ENCODE measurements around the gene SLC5A5.

The SLC5A5 gene

GRCh38 chr19:17865364-17866311 lies 6.1 kb upstream of the SLC5A5 start:
- TF ChIP-seq MAX (IDR thresholded peaks at IDR 0.05) (peak; percentile 40; the same call in 1 of the 2 replicates), TCF12 (IDR thresholded peaks at IDR 0.05; ENCODE audit: low read depth) (no peak)

- no peak for TF ChIP-seq MAX (IDR thresholded peaks at IDR 0.05)
- no peak for TF ChIP-seq CREB1 (IDR thresholded peaks at IDR 0.05; ENCODE audit: low read depth)
- no peak for TF ChIP-seq EGR1 (IDR thresholded peaks at IDR 0.05)
- no peak for TF ChIP-seq ZBTB7A (IDR thresholded peaks at IDR 0.05; ENCODE audit: low read depth)
- TF ChIP-seq CEBPB (IDR thresholded peaks at IDR 0.05) = no peak
- no peak for TF ChIP-seq YY1 (IDR thresholded peaks at IDR 0.05; ENCODE audit: low read depth)
- no peak for TF ChIP-seq TEAD4 (IDR thresholded peaks at IDR 0.05)
These were observed 5.3 kb upstream of the SLC5A5 start for GRCh38 chr19:17866312-17866963.

- no peak for TF ChIP-seq CEBPB (IDR thresholded peaks at IDR 0.05)
- 0 out of 2 replicates have a peak, but pooled peaks have one; percentile 14 for TF ChIP-seq TEAD4 (IDR thresholded peaks at IDR 0.05)
- TF ChIP-seq FOXM1 (IDR thresholded peaks at IDR 0.05; ENCODE audit: borderline replicate concordance, low read depth) = no peak
- TF ChIP-seq NFIC (IDR thresholded peaks at IDR 0.05) = 0 out of 2 replicates have a peak, but pooled peaks have one; percentile 28
- no peak for TF ChIP-seq TCF12 (IDR thresholded peaks at IDR 0.05; ENCODE audit: low read depth)
- 0 out of 2 replicates have a peak, but pooled peaks have one; percentile 28 for TF ChIP-seq ZBTB7A (IDR thresholded peaks at IDR 0.05; ENCODE audit: low read depth)
These were observed 4.7 kb upstream of the SLC5A5 start for GRCh38 chr19:17866964-17867486.

GRCh38 chr19:17868669-17869068 lies 3.1 kb upstream of the SLC5A5 start:
- no peak for TF ChIP-seq YY1 (IDR thresholded peaks at IDR 0.05; ENCODE audit: low read depth)
- no peak for TF ChIP-seq MAX (IDR thresholded peaks at IDR 0.05)
- TF ChIP-seq TEAD4 (IDR thresholded peaks at IDR 0.05) = no peak
- no peak for TF ChIP-seq TAF1 (IDR thresholded peaks at IDR 0.05; ENCODE audit: low read depth)
- no peak for TF ChIP-seq RAD21 (IDR thresholded peaks at IDR 0.05; ENCODE audit: low read depth)
- TF ChIP-seq NFIC (IDR thresholded peaks at IDR 0.05) = no peak
- no peak for TF ChIP-seq REST (IDR thresholded peaks at IDR 0.05; ENCODE audit: low read depth)
- no peak for TF ChIP-seq CREB1 (IDR thresholded peaks at IDR 0.05; ENCODE audit: low read depth)
- no peak for TF ChIP-seq EGR1 (IDR thresholded peaks at IDR 0.05)
- no peak for TF ChIP-seq TCF12 (IDR thresholded peaks at IDR 0.05; ENCODE audit: low read depth)
- no peak for TF ChIP-seq ZBTB7A (IDR thresholded peaks at IDR 0.05; ENCODE audit: low read depth)
- no peak for TF ChIP-seq USF1 (IDR thresholded peaks at IDR 0.05)
- no peak for TF ChIP-seq EP300 (IDR thresholded peaks at IDR 0.05; ENCODE audit: borderline replicate concordance)

GRCh38 chr19:17869114-17869608 lies 2.6 kb upstream of the SLC5A5 start:
- TF ChIP-seq FOXM1 (IDR thresholded peaks at IDR 0.05; ENCODE audit: borderline replicate concordance, low read depth) = no peak
- TF ChIP-seq NFIC (IDR thresholded peaks at IDR 0.05) = no peak
- TF ChIP-seq TEAD4 (IDR thresholded peaks at IDR 0.05) = no peak
- TF ChIP-seq RAD21 (IDR thresholded peaks at IDR 0.05; ENCODE audit: low read depth) = no peak
- no peak for TF ChIP-seq EP300 (IDR thresholded peaks at IDR 0.05; ENCODE audit: borderline replicate concordance)
- TF ChIP-seq USF1 (IDR thresholded peaks at IDR 0.05) = no peak
- TF ChIP-seq TCF12 (IDR thresholded peaks at IDR 0.05; ENCODE audit: low read depth) = no peak
- TF ChIP-seq CREB1 (IDR thresholded peaks at IDR 0.05; ENCODE audit: low read depth) = no peak
- no peak for TF ChIP-seq TAF1 (IDR thresholded peaks at IDR 0.05; ENCODE audit: low read depth)
- TF ChIP-seq CEBPB (IDR thresholded peaks at IDR 0.05) = no peak
- no peak for TF ChIP-seq MAX (IDR thresholded peaks at IDR 0.05)
- no peak for TF ChIP-seq EGR1 (IDR thresholded peaks at IDR 0.05)
- no peak for TF ChIP-seq ZBTB7A (IDR thresholded peaks at IDR 0.05; ENCODE audit: low read depth)
- TF ChIP-seq REST (IDR thresholded peaks at IDR 0.05; ENCODE audit: low read depth) = no peak
- no peak for TF ChIP-seq YY1 (IDR thresholded peaks at IDR 0.05; ENCODE audit: low read depth)

Measured in Ishikawa (cell line).